HG02759 (cell line): ENCODE results near the gene TYRP1.
"Not testable (repeated sequence)": the region's sequence is repeated elsewhere in the genome, so short reads cannot be mapped to it uniquely, and the experiment has no call there.

Experiments
- ATAC-seq: cut with Tn5 transposase; IDR thresholded peaks from one replicate; pipeline ENCODE4 v1.9.1; 2021; ENCODE audit warnings: mild to moderate bottlenecking, moderate library complexity; ENCODE audit not compliant: unreplicated experiment

Gene TYRP1, protein sequence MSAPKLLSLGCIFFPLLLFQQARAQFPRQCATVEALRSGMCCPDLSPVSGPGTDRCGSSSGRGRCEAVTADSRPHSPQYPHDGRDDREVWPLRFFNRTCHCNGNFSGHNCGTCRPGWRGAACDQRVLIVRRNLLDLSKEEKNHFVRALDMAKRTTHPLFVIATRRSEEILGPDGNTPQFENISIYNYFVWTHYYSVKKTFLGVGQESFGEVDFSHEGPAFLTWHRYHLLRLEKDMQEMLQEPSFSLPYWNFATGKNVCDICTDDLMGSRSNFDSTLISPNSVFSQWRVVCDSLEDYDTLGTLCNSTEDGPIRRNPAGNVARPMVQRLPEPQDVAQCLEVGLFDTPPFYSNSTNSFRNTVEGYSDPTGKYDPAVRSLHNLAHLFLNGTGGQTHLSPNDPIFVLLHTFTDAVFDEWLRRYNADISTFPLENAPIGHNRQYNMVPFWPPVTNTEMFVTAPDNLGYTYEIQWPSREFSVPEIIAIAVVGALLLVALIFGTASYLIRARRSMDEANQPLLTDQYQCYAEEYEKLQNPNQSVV

GRCh38 chr9:12693141-12693540, at the start of gene TYRP1:
TYRP1 (plus strand) TSS chr9:12693385; CDS start chr9:12693997, 612 bp downstream.
- ATAC-seq = no peak

- ATAC-seq = no peak
These were observed 49.5 kb upstream of the TYRP1 start for GRCh38 chr9:12643686-12644085.

GRCh38 chr9:12648925-12649324, 44.3 kb upstream of the TYRP1 start:
- ATAC-seq = no peak

DNA sequence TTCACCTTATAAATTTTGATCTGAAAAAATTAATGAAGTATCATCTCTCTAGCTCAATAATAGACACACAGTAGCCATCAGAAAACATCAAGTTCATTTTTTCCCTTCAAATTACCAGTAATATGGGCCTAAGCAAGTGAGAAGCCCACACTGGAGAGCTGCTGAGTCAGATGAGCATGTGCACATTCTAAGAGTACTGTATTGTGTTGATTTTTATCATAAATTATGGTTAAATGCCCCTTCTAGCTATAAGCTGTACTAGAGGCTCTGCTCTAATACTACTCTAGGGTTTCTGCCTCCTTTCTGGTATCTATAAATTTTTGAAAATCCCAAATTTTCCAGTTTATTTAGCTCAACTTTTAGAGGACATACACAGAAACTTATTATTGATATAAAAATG, 42.1 kb upstream of the TYRP1 start:
- no peak for ATAC-seq

DNA sequence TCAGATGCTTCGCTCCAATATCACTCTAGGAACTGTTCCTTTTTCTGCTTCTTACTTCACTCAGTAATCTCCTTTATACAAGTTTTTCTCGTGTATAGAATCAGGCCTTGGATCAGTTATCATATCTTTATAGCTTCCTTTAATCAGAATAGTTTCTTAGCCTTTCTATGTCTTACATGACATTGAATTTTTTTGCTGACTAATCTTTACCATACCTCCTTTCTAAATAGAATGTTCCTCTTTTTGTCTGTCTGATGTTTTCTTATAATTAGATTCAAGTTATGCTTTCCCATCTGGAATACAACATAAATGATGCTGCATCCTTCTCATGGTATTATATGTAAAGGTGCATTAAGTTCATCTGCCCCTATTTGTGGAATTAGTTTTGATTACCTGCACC, 40.2 kb upstream of the TYRP1 start:
- ATAC-seq = no peak

- no peak for ATAC-seq
These were observed 36.4 kb upstream of the TYRP1 start for GRCh38 chr9:12656803-12657202.

GRCh38 chr9:12657233-12657632, 36.0 kb upstream of the TYRP1 start:
- no peak for ATAC-seq

- no peak for ATAC-seq
These were observed 35.2 kb upstream of the TYRP1 start for GRCh38 chr9:12657998-12658397.

DNA sequence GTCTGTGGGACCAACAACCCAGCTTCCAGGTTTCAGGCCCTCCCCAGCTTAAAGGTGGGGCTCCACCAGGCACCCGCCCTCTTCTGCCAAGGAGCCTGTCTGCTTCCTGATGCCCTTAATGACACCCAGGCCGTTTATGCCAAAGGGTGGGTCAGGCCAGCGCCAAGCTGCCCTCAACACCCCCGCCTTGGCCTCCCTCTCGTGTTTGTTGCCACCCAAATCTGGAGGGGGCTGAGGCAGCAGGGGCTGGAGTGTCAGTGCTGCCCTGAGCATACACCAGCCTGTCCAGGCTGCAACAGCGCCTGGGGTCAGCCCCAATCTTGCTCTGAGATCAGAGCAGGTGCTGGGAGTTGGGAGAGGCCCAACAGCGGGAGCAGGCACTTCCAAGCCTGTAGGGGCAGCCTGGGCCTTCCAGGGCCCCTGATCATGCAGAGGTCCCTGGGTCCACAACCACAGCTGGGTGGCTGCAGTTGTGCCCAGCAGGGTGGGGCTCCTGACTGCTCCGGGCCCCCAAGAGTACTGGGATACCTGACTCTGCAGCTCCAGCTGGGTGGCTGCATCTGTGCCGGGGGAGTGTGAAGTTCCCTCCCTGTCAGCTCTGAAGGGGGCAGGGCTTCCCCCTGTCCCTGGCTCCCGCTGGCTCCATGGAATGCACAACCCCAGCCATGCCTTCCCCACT, 34.5 kb upstream of the TYRP1 start:
- ATAC-seq = no peak

GRCh38 chr9:12659220-12659619, 34.0 kb upstream of the TYRP1 start:
- no peak for ATAC-seq

- ATAC-seq = no peak
These were observed 26.4 kb upstream of the TYRP1 start for GRCh38 chr9:12666813-12667212.

GRCh38 chr9:12667892-12668291, 25.3 kb upstream of the TYRP1 start:
- no peak for ATAC-seq

DNA sequence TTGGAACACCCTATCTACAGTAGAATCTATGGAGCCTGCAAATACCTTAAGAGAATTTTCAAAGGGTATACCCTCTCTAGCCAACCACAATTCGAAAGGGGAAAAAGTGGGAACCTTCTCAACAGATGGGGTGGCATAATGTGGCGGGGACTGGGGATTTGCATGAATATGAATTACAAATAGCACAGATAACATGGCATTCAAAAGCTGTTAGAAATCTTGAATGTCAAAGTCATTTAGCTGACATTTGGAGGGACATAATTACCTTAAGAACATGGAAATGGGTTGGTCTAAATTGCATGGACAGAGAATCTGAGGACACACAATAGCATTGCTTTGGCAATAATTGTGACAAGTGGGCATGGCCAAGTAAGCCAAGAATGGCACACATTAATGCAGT, 23.2 kb upstream of the TYRP1 start:
- ATAC-seq = no peak

DNA sequence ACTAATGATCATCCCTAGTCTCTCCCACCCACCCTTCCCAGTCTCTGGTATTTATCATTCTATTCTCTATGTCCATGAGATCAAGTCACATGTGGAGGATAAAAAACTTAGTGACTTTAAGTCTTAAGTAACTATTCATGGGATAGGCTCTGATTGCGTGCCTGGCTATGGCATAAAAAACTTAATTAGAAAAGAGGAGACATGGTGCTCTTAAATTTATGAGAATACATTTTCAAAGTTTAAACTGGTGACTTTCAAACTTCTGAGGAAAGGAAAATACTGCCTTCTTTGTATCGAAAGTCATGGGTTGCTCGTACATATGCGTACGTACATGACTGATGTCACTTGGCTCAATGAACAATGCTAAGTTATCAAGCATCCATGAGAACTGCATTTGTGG, 18.2 kb upstream of the TYRP1 start:
- no peak for ATAC-seq

DNA sequence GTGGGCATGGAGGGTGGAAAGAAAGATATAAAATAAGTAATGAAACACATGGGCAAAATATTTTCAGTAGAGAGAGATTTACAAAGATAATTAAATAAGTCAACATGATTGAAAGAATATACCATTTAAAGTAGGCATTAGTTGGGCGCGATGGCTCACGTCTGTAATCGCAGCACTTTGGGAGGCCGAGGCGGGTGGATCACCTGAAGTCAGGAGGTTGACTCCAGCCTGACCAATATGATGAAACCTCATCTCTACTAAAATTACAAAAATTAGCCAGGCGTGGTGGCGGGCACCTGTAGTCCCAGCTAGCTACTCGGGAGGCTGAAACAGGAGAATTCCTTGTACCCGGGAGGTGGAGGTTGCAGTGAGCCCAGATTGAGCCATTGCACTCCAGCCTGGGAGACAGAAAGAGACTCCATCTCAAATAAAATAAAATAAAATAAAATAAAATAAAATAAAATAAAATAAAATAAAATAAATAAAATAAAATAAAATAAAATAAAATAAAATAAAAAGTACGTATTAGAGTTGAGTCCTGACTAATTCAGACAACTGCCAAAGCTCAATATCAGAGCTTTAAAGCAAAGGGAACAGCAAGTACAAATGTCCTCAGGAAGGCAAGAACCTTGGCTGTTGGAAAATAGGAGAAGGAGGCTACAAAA, 15.6 kb upstream of the TYRP1 start:
- ATAC-seq = not testable (repeated sequence)

DNA sequence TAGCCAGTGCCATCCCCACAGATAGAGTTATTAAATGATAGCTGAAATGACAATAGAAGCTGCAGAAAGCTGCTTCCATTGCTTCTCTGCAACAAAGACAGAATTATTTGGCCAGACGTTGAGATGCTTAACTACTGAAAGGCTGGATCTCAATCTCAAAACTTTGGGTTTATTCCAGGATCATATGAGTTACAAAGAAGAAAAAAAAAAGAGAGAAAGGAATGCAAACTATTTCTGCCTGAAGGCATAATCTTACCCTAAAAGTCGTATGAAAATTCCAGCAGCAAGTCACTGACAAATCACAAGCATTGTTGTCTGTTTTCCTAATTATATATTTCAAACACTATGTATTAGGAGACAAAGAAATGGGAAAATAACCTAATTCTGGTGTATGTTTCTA, 12.8 kb upstream of the TYRP1 start:
- ATAC-seq = no peak

DNA sequence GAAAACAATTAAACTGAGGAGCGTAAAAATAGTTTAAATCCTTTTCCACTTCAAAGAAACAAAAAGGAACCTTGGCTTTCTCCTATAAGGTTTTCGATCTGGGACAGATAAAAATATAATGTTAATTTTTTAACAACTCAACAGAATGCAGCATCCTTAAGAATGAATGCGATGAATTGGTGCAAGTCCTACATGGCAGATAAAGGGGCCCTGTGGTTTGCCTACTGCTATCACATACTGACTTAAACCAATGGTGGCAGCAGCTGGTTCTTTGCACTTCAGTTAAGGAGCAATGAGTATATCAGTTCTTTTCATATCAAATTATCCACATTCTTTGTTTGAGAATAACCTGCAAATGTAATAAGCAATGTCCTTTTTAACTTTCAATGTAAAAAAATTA, 12.4 kb upstream of the TYRP1 start:
- ATAC-seq = no peak

DNA sequence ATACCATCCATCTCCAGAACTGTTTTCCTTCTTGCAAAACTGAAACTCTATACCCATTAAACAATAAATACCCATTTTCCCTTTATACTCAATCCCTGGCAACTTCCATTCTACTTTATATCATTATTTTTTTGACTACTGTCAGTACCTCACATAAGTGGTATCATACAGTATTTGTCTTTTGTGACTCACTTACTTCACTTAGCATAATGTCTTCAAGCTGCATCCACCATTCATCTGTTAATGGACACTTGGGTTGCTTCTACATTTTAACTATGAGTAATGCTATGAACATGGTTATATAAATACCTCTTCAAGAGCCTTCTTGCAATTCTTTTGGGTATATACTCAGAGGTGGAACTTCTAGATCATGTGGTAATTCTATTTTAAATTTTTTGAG, 11.6 kb upstream of the TYRP1 start:
- no peak for ATAC-seq

- ATAC-seq = no peak
These were observed 8.2 kb upstream of the TYRP1 start for GRCh38 chr9:12684974-12685373.

GRCh38 chr9:12689233-12689632, 4.0 kb upstream of the TYRP1 start:
- ATAC-seq = no peak

DNA sequence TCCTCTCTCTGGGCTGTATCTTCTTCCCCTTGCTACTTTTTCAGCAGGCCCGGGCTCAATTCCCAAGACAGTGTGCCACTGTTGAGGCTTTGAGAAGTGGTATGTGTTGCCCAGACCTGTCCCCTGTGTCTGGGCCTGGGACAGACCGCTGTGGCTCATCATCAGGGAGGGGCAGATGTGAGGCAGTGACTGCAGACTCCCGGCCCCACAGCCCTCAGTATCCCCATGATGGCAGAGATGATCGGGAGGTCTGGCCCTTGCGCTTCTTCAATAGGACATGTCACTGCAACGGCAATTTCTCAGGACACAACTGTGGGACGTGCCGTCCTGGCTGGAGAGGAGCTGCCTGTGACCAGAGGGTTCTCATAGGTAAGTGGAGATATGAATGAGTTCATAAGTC, 828 bp downstream of the TYRP1 start:
- no peak for ATAC-seq

GRCh38 chr9:12695474-12695873, 2.3 kb downstream of the TYRP1 start:
- no peak for ATAC-seq
